K562 (cell line): Measurements from ENCODE around the gene CELA3A. TPM values are rescaled to one million over a fixed set of nuclear protein-coding genes. Genes with fewer than 3 reads are reported as not detected.

ENCODE experiments used
- ARID4B ChIP-seq: sonication (generic); formaldehyde crosslinking; IDR thresholded peaks from 2 replicates; pipeline ENCODE4 v1.8.0; 2022; ENCODE audit warnings: mild to moderate bottlenecking, missing genetic modification reagents
- ARNT ChIP-seq, 2 experiments: fragments of 450-650 bp; IDR thresholded peaks; 2 replicates each; pipeline ENCODE4 v1.6.1; 2016; ENCODE audit warnings: mild to moderate bottlenecking in 1 of 2
- BRCA1 ChIP-seq, 2 experiments: fragments of 450-650 bp in 1 of 2; sonication (generic) in 1 of 2; formaldehyde crosslinking in 1 of 2; IDR thresholded peaks; 2 replicates each; pipeline versions ENCODE4 v1.5.0 to v1.6.1; 2017 to 2020; ENCODE audit warnings: mild to moderate bottlenecking in 1 of 2, missing genetic modification reagents in 1 of 2
- FOXJ3 ChIP-seq: sonication (generic); formaldehyde crosslinking; IDR thresholded peaks from 2 replicates; pipeline ENCODE4 v1.4.0; 2020; ENCODE audit warnings: mild to moderate bottlenecking, missing genetic modification reagents
- JUN ChIP-seq, 2 experiments: sonication (generic) in 1 of 2; formaldehyde crosslinking in 1 of 2; IDR thresholded peaks; 2 replicates each; pipeline versions ENCODE4 v1.6.1 to v1.8.0; 2012 to 2022; ENCODE audit warnings: borderline replicate concordance in 2 of 2, mild to moderate bottlenecking in 2 of 2, improper control_type of control experiment in 1 of 2, low read depth in 1 of 2, low read length in 1 of 2, missing genetic modification reagents in 1 of 2
- MBD2 ChIP-seq: sonication (generic); IDR thresholded peaks from 2 replicates; pipeline ENCODE4 v1.6.1; 2016; ENCODE audit warnings: low read depth, borderline replicate concordance
- MEF2A ChIP-seq: IDR thresholded peaks from 2 replicates; pipeline ENCODE4 v1.6.1; 2011; ENCODE audit warnings: low read depth, mild to moderate bottlenecking, low read length, moderate library complexity; ENCODE audit not compliant: control insufficient read depth
- MEIS2 ChIP-seq: fragments of 450-650 bp; IDR thresholded peaks from 2 replicates; pipeline ENCODE4 v1.6.1; 2014; ENCODE audit warnings: mild to moderate bottlenecking; ENCODE audit not compliant: partially characterized antibody
- MYBL2 ChIP-seq, 2 experiments: fragments of 450-650 bp in 1 of 2; sonication (generic) in 1 of 2; formaldehyde crosslinking in 1 of 2; IDR thresholded peaks; 2 replicates each; pipeline versions ENCODE4 v1.6.1 to v1.8.1; 2017 to 2022; ENCODE audit warnings: borderline replicate concordance in 1 of 2, inconsistent platforms in 1 of 2, low read depth in 1 of 2, mild to moderate bottlenecking in 1 of 2, missing genetic modification reagents in 1 of 2, moderate library complexity in 1 of 2
- NELFE ChIP-seq: IDR thresholded peaks from 2 replicates; pipeline ENCODE4 v1.6.1; 2011; ENCODE audit warnings: mild to moderate bottlenecking; ENCODE audit not compliant: insufficient read depth, insufficient read length
- NONO ChIP-seq, 2 experiments: fragments of 200-400 bp in 1 of 2; fragments of 450-650 bp in 1 of 2; formaldehyde crosslinking in 1 of 2; IDR thresholded peaks; 2 replicates each; pipeline ENCODE4 v1.6.1; 2017; ENCODE audit warnings: low read depth in 2 of 2, mild to moderate bottlenecking in 2 of 2, moderate library complexity in 2 of 2, low read length in 1 of 2
- PHF21A ChIP-seq: fragments of 450-650 bp; IDR thresholded peaks from 2 replicates; pipeline ENCODE4 v1.6.1; 2017; ENCODE audit warnings: low read depth, borderline replicate concordance
- POLR2B ChIP-seq: fragments of 450-650 bp; IDR thresholded peaks from 2 replicates; pipeline ENCODE4 v1.6.1; 2018; ENCODE audit warnings: low read depth; ENCODE audit not compliant: partially characterized antibody
- RBM14 ChIP-seq: fragments of 200-400 bp; formaldehyde crosslinking; IDR thresholded peaks from 2 replicates; pipeline ENCODE4 v1.6.1; 2018; ENCODE audit warnings: low read depth, mild to moderate bottlenecking, low read length, moderate library complexity, borderline replicate concordance; ENCODE audit not compliant: insufficient read depth
- RHOXF2B ChIP-seq: fragments of 250-450 bp; sonication (Bioruptor Pico); conservative IDR thresholded peaks from 2 replicates; pipeline ENCODE4 v1.5.1; 2021
- STAT6 ChIP-seq: sonication (generic); formaldehyde crosslinking; IDR thresholded peaks from 2 replicates; pipeline ENCODE4 v1.8.1; 2023; ENCODE audit warnings: mild to moderate bottlenecking, missing genetic modification reagents
- TGIF2 ChIP-seq: sonication (generic); formaldehyde crosslinking; IDR thresholded peaks from 2 replicates; pipeline ENCODE4 v1.8.1; 2022; ENCODE audit warnings: mild to moderate bottlenecking, missing genetic modification reagents, moderate library complexity
- ZC3H11A ChIP-seq: IDR thresholded peaks from 2 replicates; pipeline ENCODE4 v1.6.1; 2012; ENCODE audit warnings: low read depth, low read length, improper control_type of control experiment
- ZNF282 ChIP-seq: sonication (generic); formaldehyde crosslinking; IDR thresholded peaks from 2 replicates; pipeline ENCODE4 v1.8.1; 2023; ENCODE audit warnings: missing genetic modification reagents
- polyA plus RNA-seq, 8 experiments: library from polyadenylated mRNA; depleted of rRNA in 4 of 8; stranded (reverse) in 5 of 8; unstranded in 3 of 8; fragments of >200 nt; fragmentation: Nextera tagmentation in 2 of 8; fragmentation: Illumina TruSeq in 1 of 8; extraction: Ambion mirVana in 2 of 8; extraction: Trizol in 1 of 8; gene quantifications; 2 replicates each; pipeline versions ENCODE4 v1.2.1 to v1.2.3, GENCODE V29; 2011 to 2014; ENCODE audit warnings: inconsistent platforms in 1 of 8, missing spikeins in 1 of 8
- total RNA-seq, 7 experiments: library from RNA; depleted of rRNA in 6 of 7; stranded (reverse); fragments of >200 nt in 6 of 7; fragmentation: Illumina TruSeq in 2 of 7; extraction: Trizol in 2 of 7; gene quantifications; 2 replicates each; pipeline versions ENCODE4 v1.2.1 to v1.2.3, GENCODE V29; 2011 to 2021; ENCODE audit warnings: low replicate concordance in 1 of 7

The CELA3A gene
- total and polyA plus RNA-seq, 9 of the 15 experiments (the other 6 are each of a cell fraction or from before 2014, with no cell fraction given): 5.4 TPM; not detected in 8

- TF ChIP-seq ARID4B (no peak), MYBL2 (IDR thresholded peaks at IDR 0.05; ENCODE audit: low read depth) (no peak), MYBL2 (CRISPR knock-in tag; IDR thresholded peaks at IDR 0.05; ENCODE audit: borderline replicate concordance) (no peak), STAT6 (CRISPR knock-in tag) (no peak), RBM14 (no peak), MBD2 (peak; percentile 86; the same call in 1 of the 2 replicates), PHF21A (0 out of 2 replicates have a peak, but pooled peaks have one; percentile 72), ZC3H11A (no peak), MEF2A (no peak), RHOXF2B (CRISPR knock-in tag) (no peak), NELFE (no peak), BRCA1 (IDR thresholded peaks at IDR 0.05) (no peak), BRCA1 (CRISPR knock-in tag; IDR thresholded peaks at IDR 0.05) (no peak), NONO (IDR thresholded peaks at IDR 0.05; ENCODE audit: low read depth in 2 of 2, low read length in 1 of 2) (0 out of 4 replicates have a peak, but pooled peaks of 1 of the 2 experiments have one; percentile 12), FOXJ3 (no peak), POLR2B (peak; percentile 96), ZNF282 (CRISPR knock-in tag) (no peak), JUN (IDR thresholded peaks at IDR 0.05; ENCODE audit: borderline replicate concordance, low read depth, low read length) (peak; percentile 84), JUN (CRISPR knock-in tag; IDR thresholded peaks at IDR 0.05; ENCODE audit: borderline replicate concordance) (no peak; the same call in 1 of the 2 replicates), ARNT (IDR thresholded peaks at IDR 0.05) (0 out of 4 replicates have a peak, but pooled peaks of 1 of the 2 experiments have one; percentile 36), TGIF2 (CRISPR knock-in tag) (no peak), MEIS2 (peak; percentile 91)
These were observed 50.9 kb downstream of the CELA3A start, which contains the start of gene CDC42 (continued) for GRCh38 chr1:22052115-22053016.
